ENCODE results near the gene CWC22.

DNA sequence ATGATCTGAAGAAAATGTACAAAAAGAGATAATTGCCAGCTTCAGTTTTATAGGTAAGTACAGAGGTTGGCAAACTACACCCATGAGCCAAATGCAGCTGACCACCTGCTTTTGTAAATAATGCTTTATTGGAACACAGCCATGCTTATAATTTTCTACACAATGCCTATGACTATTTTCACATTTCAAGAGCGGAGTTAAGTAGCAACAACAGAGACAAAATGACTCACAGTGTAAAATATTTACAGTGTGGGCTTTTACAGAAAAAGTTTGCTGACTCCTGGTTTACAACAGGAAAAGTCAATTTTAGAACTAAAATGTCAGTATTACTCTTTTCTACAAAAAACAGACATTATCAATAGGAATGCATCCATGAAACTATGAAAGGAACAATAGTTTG, 26.0 kb downstream of the CWC22 start:
- TF ChIP-seq, protein P1, sequence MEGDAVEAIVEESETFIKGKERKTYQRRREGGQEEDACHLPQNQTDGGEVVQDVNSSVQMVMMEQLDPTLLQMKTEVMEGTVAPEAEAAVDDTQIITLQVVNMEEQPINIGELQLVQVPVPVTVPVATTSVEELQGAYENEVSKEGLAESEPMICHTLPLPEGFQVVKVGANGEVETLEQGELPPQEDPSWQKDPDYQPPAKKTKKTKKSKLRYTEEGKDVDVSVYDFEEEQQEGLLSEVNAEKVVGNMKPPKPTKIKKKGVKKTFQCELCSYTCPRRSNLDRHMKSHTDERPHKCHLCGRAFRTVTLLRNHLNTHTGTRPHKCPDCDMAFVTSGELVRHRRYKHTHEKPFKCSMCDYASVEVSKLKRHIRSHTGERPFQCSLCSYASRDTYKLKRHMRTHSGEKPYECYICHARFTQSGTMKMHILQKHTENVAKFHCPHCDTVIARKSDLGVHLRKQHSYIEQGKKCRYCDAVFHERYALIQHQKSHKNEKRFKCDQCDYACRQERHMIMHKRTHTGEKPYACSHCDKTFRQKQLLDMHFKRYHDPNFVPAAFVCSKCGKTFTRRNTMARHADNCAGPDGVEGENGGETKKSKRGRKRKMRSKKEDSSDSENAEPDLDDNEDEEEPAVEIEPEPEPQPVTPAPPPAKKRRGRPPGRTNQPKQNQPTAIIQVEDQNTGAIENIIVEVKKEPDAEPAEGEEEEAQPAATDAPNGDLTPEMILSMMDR (IDR thresholded peaks at IDR 0.05; ENCODE audit: low read length), result no peak
- no peak for TF ChIP-seq EZH2 (optimal IDR thresholded peaks at IDR 0.05; ENCODE audit: low read depth, low read length)

All from MM.1S (cell line).